Measurements from ENCODE around the gene PRDM15. TPM values are rescaled to one million over a fixed set of nuclear protein-coding genes. Genes with fewer than 3 reads are reported as not detected.

Gene PRDM15
- total and polyA plus RNA-seq, 2 experiments from 2014 or later = 2.3 to 4.2 TPM

- Histone ChIP-seq H3K9me3 (ENCODE audit: low read depth) (peaks cover 8% of the 10 kb centered on the region), H2AFZ (no peak overlapping the region), H3F3A (ENCODE audit: insufficient read depth) (no peaks in the 10 kb centered on the region), H3K4me1 (ENCODE audit: insufficient read depth) (no peaks in the 10 kb centered on the region), H3K4me2 (ENCODE audit: unreplicated experiment) (no peak overlapping the region), H3K9ac (no peak overlapping the region), H3K36me3 (ENCODE audit: low read depth) (peaks cover 9% of the 10 kb centered on the region; the same call in 1 of the 2 replicates), H3K79me2 (ENCODE audit: insufficient read depth) (no peaks in the 10 kb centered on the region), H3K27ac (no peak overlapping the region), H4K20me1 (ENCODE audit: insufficient read depth) (no peaks in the 10 kb centered on the region; the same call in 1 of the 2 replicates), H3K9me2 (ENCODE audit: insufficient read depth) (no peaks in the 10 kb centered on the region), H3K4me3 (no peak overlapping the region), H3K27me3 (replicated peaks; ENCODE audit: insufficient read depth) (no peaks in the 10 kb centered on the region)
- in situ Hi-C loops (cut with MboI) = no loop called here
- DNase-seq = peak; percentile 36
- TF ChIP-seq EZH2 (IDR thresholded peaks at IDR 0.05; ENCODE audit: insufficient read depth, poor library complexity, severe bottlenecking) = no peak
- TF ChIP-seq EZH2phosphoT487 (IDR thresholded peaks at IDR 0.05; ENCODE audit: insufficient read depth, low read depth) = no peak
- 89 to 90% methylated on average over 19 to 21 of the region's 21 CpGs for WGBS, 2 experiments (ENCODE audit: low coverage in 1 of 2, low lambda C conversion rate in 2 of 2, missing lambda C conversion rate in 2 of 2)
Measured at GRCh38 chr21:41845310-41846032, 33.7 kb downstream of the PRDM15 start.

GRCh38 chr21:41843584-41843983 lies 35.6 kb downstream of the PRDM15 start:
- WGBS, 2 experiments (ENCODE audit: low coverage in 1 of 2, low lambda C conversion rate in 2 of 2, missing lambda C conversion rate in 2 of 2) = 98 to 100% methylated on average over 2 of the region's 2 CpGs
- Histone ChIP-seq H2AFZ (no peak overlapping the region), H4K20me1 (ENCODE audit: insufficient read depth) (no peaks in the 10 kb centered on the region; the same call in 1 of the 2 replicates), H3K9me2 (ENCODE audit: insufficient read depth) (no peaks in the 10 kb centered on the region), H3F3A (ENCODE audit: insufficient read depth) (no peaks in the 10 kb centered on the region), H3K9ac (no peak overlapping the region), H3K36me3 (ENCODE audit: low read depth) (peaks cover 11% of the 10 kb centered on the region; the same call in 1 of the 2 replicates), H3K79me2 (ENCODE audit: insufficient read depth) (no peaks in the 10 kb centered on the region), H3K4me2 (ENCODE audit: unreplicated experiment) (no peak overlapping the region), H3K9me3 (ENCODE audit: low read depth) (peaks cover 8% of the 10 kb centered on the region), H3K27ac (no peak overlapping the region), H3K27me3 (replicated peaks; ENCODE audit: insufficient read depth) (no peaks in the 10 kb centered on the region), H3K4me1 (ENCODE audit: insufficient read depth) (no peaks in the 10 kb centered on the region), H3K4me3 (no peak overlapping the region)
- in situ Hi-C loops (cut with MboI) = no loop called here
- TF ChIP-seq EZH2 (IDR thresholded peaks at IDR 0.05; ENCODE audit: insufficient read depth, poor library complexity, severe bottlenecking) (no peak), EZH2phosphoT487 (IDR thresholded peaks at IDR 0.05; ENCODE audit: insufficient read depth, low read depth) (no peak)
- DNase-seq = no peak

DNA sequence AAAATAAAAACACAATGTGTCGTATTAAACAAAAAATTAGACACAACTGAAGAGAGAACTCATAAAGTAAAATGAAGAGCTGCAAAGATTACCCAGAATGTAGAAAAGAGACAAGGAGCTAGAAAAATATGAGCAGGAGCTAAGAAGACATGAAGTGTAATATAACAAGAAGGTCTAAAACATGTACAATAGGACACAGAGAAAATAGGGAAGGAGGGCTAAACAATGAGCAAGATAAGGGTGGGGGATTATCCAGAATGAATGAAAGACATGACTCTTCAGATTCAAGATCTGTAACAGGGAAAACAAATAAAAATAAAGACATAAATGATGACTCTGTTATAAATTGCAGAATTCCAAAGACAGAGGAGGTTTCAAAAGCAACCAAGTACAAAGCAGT lies 38.3 kb downstream of the PRDM15 start:
- no peak overlapping the region for H3K27ac ChIP-seq
- H3K4me3 ChIP-seq = no peak overlapping the region
- H3K4me2 ChIP-seq (ENCODE audit: unreplicated experiment) = no peak overlapping the region
- TF ChIP-seq EZH2 (IDR thresholded peaks at IDR 0.05; ENCODE audit: insufficient read depth, poor library complexity, severe bottlenecking) (no peak), EZH2phosphoT487 (IDR thresholded peaks at IDR 0.05; ENCODE audit: insufficient read depth, low read depth) (no peak)
- H3K9me2 ChIP-seq (ENCODE audit: insufficient read depth) = no peaks in the 10 kb centered on the region
- H3K27me3 ChIP-seq (replicated peaks; ENCODE audit: insufficient read depth) = no peaks in the 10 kb centered on the region
- H3K79me2 ChIP-seq (ENCODE audit: insufficient read depth) = no peaks in the 10 kb centered on the region
- H4K20me1 ChIP-seq (ENCODE audit: insufficient read depth) = no peaks in the 10 kb centered on the region; the same call in 1 of the 2 replicates
- DNase-seq = no peak
- WGBS, 2 experiments (ENCODE audit: low coverage in 1 of 2, low lambda C conversion rate in 2 of 2, missing lambda C conversion rate in 2 of 2) = 93 to 96% methylated on average over 1 of the region's 1 CpG
- in situ Hi-C loops (cut with MboI) = no loop called here
- no peak overlapping the region for H2AFZ ChIP-seq
- no peaks in the 10 kb centered on the region for H3F3A ChIP-seq (ENCODE audit: insufficient read depth)
- peaks cover 8% of the 10 kb centered on the region for H3K9me3 ChIP-seq (ENCODE audit: low read depth)
- peaks cover 11% of the 10 kb centered on the region; the same call in 1 of the 2 replicates for H3K36me3 ChIP-seq (ENCODE audit: low read depth)
- no peak overlapping the region for H3K9ac ChIP-seq
- H3K4me1 ChIP-seq (ENCODE audit: insufficient read depth) = no peaks in the 10 kb centered on the region

- peaks cover 8% of the 10 kb centered on the region for H3K9me3 ChIP-seq (ENCODE audit: low read depth)
- H3K4me3 ChIP-seq = no peak overlapping the region
- no peaks in the 10 kb centered on the region for H3F3A ChIP-seq (ENCODE audit: insufficient read depth)
- no peaks in the 10 kb centered on the region for H3K27me3 ChIP-seq (replicated peaks; ENCODE audit: insufficient read depth)
- no peak for DNase-seq
- no peak overlapping the region for H3K9ac ChIP-seq
- no peak overlapping the region for H3K4me2 ChIP-seq (ENCODE audit: unreplicated experiment)
- H3K9me2 ChIP-seq (ENCODE audit: insufficient read depth) = no peaks in the 10 kb centered on the region
- H3K27ac ChIP-seq = no peak overlapping the region
- H3K4me1 ChIP-seq (ENCODE audit: insufficient read depth) = no peaks in the 10 kb centered on the region
- in situ Hi-C loops (cut with MboI) = no loop called here
- no peaks in the 10 kb centered on the region; the same call in 1 of the 2 replicates for H4K20me1 ChIP-seq (ENCODE audit: insufficient read depth)
- WGBS, 2 experiments (ENCODE audit: low coverage in 1 of 2, low lambda C conversion rate in 2 of 2, missing lambda C conversion rate in 2 of 2) = 68 to 69% methylated on average over 18 to 21 of the region's 21 CpGs
- H2AFZ ChIP-seq = no peak overlapping the region
- H3K36me3 ChIP-seq (ENCODE audit: low read depth) = peaks cover 11% of the 10 kb centered on the region; the same call in 1 of the 2 replicates
- H3K79me2 ChIP-seq (ENCODE audit: insufficient read depth) = no peaks in the 10 kb centered on the region
- TF ChIP-seq EZH2 (IDR thresholded peaks at IDR 0.05; ENCODE audit: insufficient read depth, poor library complexity, severe bottlenecking) (no peak), EZH2phosphoT487 (IDR thresholded peaks at IDR 0.05; ENCODE audit: insufficient read depth, low read depth) (no peak)
Measured at GRCh38 chr21:41839387-41840000, 39.6 kb downstream of the PRDM15 start.
